Nephron progenitor cell (in vitro differentiated cells): ENCODE measurements around the gene BPIFA3.

Experiments used
- DNase-seq: peaks from one replicate; pipeline ENCODE4 v3.0.0; 2021
- H3K27ac Mint-ChIP-seq: 2 replicates; pipeline ENCODE4 v1.8.0; 2021; ENCODE audit warnings: mild to moderate bottlenecking, moderate library complexity, mixed read lengths
- H3K27me3 Mint-ChIP-seq: 2 replicates; pipeline ENCODE4 v1.8.0; 2021; ENCODE audit warnings: mild to moderate bottlenecking, low read depth, mixed read lengths; ENCODE audit not compliant: poor library complexity
- H3K36me3 Mint-ChIP-seq: 2 replicates; pipeline ENCODE4 v1.8.0; 2021; ENCODE audit warnings: low read depth, mixed read lengths
- H3K4me1 Mint-ChIP-seq: 2 replicates; pipeline ENCODE4 v1.8.0; 2021; ENCODE audit warnings: mixed read lengths
- H3K4me3 Mint-ChIP-seq: 2 replicates; pipeline ENCODE4 v1.8.0; 2021; ENCODE audit warnings: mild to moderate bottlenecking, moderate library complexity, mixed read lengths
- H3K9me3 Mint-ChIP-seq: 2 replicates; pipeline ENCODE4 v1.8.0; 2021; ENCODE audit warnings: mild to moderate bottlenecking, moderate library complexity, mixed read lengths
- CTCF ChIP-seq: fragments of 200-600 bp; sonication (generic); IDR thresholded peaks from 2 replicates; pipeline ENCODE4 v1.5.0; 2021; ENCODE audit warnings: antibody characterized with exemption

Gene BPIFA3

GRCh38 chr20:33242319-33243100, 25.4 kb downstream of the BPIFA3 start:
- Mint-ChIP-seq H3K4me1 (peaks cover 11% of the 10 kb centered on the region), H3K27me3 (peaks cover 29% of the 10 kb centered on the region), H3K27ac (no peak overlapping the region), H3K4me3 (no peak overlapping the region), H3K9me3 (no peaks in the 10 kb centered on the region), H3K36me3 (no peaks in the 10 kb centered on the region)
- DNase-seq: no peak
- TF ChIP-seq CTCF: no peak

GRCh38 chr20:33246077-33246476, 28.9 kb downstream of the BPIFA3 start:
- no peaks in the 10 kb centered on the region for H3K9me3 Mint-ChIP-seq

GRCh38 chr20:33249456-33249855, 32.3 kb downstream of the BPIFA3 start:
- H3K9me3 Mint-ChIP-seq: no peaks in the 10 kb centered on the region
- no peak overlapping the region for H3K27ac Mint-ChIP-seq
- no peak overlapping the region for H3K4me3 Mint-ChIP-seq

More at GRCh38 chr20:33246077-33246476, 28.9 kb downstream of the BPIFA3 start:
- DNase-seq: no peak
- H3K27me3 Mint-ChIP-seq: peaks cover 30% of the 10 kb centered on the region
- H3K27ac Mint-ChIP-seq: no peak overlapping the region
- TF ChIP-seq CTCF: no peak
- H3K36me3 Mint-ChIP-seq: no peaks in the 10 kb centered on the region
- H3K4me1 Mint-ChIP-seq: peaks cover 11% of the 10 kb centered on the region
- no peak overlapping the region for H3K4me3 Mint-ChIP-seq

GRCh38 chr20:33250666-33251065, 33.5 kb downstream of the BPIFA3 start:
- no peak for TF ChIP-seq CTCF
- Mint-ChIP-seq H3K27me3 (peaks cover 18% of the 10 kb centered on the region), H3K4me3 (no peak overlapping the region), H3K4me1 (no peaks in the 10 kb centered on the region), H3K27ac (no peak overlapping the region), H3K9me3 (peaks cover 4% of the 10 kb centered on the region), H3K36me3 (no peaks in the 10 kb centered on the region)
- no peak for DNase-seq

More at GRCh38 chr20:33249456-33249855, 32.3 kb downstream of the BPIFA3 start:
- DNase-seq: no peak
- Mint-ChIP-seq H3K36me3 (no peaks in the 10 kb centered on the region), H3K27me3 (peaks cover 21% of the 10 kb centered on the region), H3K4me1 (peaks cover 11% of the 10 kb centered on the region)
- TF ChIP-seq CTCF: no peak

GRCh38 chr20:33251496-33251895, 34.3 kb downstream of the BPIFA3 start:
- Mint-ChIP-seq H3K4me1 (no peaks in the 10 kb centered on the region), H3K9me3 (peaks cover 4% of the 10 kb centered on the region), H3K27ac (no peak overlapping the region), H3K36me3 (no peaks in the 10 kb centered on the region), H3K27me3 (peaks cover 18% of the 10 kb centered on the region), H3K4me3 (no peak overlapping the region)
- no peak for DNase-seq
- TF ChIP-seq CTCF: no peak

GRCh38 chr20:33252460-33252859, 35.3 kb downstream of the BPIFA3 start:
- no peaks in the 10 kb centered on the region for H3K36me3 Mint-ChIP-seq
- no peak for TF ChIP-seq CTCF
- H3K9me3 Mint-ChIP-seq: peaks cover 4% of the 10 kb centered on the region
- DNase-seq: no peak
- H3K27ac Mint-ChIP-seq: no peak overlapping the region
- H3K27me3 Mint-ChIP-seq: peaks cover 17% of the 10 kb centered on the region
- H3K4me1 Mint-ChIP-seq: no peaks in the 10 kb centered on the region
- no peak overlapping the region for H3K4me3 Mint-ChIP-seq
